NK-92 (cell line): ENCODE data around the gene AKNAD1.
"Not testable (repeated sequence)": the region's sequence is repeated elsewhere in the genome, so short reads cannot be mapped to it uniquely, and the experiment has no call there.

Source experiments
- DNase-seq: peaks from one replicate; lab custom pipeline; 2025; ENCODE audit not compliant: unreplicated experiment; lab: John Stamatoyannopoulos, UW

The AKNAD1 gene, protein sequence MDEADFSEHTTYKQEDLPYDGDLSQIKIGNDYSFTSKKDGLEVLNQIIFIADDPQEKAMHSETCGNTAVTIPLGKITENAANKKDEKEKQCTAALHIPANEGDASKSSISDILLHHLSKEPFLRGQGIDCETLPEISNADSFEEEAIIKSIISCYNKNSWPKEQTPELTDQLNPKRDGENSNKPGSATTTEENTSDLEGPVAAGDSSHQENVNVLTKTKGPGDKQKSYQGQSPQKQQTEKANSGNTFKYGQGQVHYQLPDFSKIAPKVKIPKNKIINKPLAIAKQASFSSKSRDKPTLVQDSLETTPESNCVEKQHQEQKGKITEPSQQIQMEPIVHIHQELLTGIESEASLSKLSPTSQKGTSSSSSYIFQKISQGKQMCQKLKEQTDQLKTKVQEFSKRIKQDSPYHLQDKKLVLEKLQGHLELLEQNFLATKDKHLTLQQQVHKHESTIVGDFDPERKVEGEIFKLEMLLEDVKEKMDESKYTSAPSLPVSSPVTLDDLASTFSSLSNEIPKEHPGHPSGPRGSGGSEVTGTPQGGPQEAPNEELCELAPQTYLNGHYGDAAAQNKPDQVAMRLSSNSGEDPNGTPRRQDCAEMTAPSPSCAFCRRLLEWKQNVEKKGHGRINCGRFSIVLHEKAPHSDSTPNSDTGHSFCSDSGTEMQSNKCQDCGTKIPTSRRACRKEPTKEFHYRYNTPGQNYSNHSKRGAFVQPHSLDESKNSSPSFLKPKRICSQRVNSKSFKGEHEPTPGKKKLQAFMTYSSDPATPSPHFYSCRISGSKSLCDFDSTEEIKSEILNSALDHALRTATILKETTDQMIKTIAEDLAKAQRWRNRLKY

DNA sequence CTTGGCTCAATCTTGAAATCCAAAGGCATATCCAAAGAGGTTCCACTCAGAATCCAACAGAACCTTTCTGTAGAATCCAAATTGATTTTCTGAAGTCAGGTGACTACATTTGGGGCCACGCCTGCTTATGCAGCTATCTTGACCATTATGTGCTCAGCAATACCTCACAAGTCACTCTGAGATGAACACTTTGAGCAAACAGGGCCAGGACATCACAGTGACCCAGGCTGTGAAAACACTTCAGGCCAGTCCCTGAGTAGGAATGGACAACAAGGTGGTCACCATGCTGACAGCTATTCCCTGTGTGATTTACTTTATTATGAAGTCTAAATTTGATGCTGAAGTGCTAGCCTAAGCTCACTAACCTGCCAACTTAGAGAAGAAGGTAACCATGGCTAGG is at the start of gene AKNAD1:
TSS of gene AKNAD1 (minus strand) at position 101 of the 400 bp plus-strand sequence. CDS start 4,430 bp downstream, outside the sequence.
- no peak for DNase-seq

DNA sequence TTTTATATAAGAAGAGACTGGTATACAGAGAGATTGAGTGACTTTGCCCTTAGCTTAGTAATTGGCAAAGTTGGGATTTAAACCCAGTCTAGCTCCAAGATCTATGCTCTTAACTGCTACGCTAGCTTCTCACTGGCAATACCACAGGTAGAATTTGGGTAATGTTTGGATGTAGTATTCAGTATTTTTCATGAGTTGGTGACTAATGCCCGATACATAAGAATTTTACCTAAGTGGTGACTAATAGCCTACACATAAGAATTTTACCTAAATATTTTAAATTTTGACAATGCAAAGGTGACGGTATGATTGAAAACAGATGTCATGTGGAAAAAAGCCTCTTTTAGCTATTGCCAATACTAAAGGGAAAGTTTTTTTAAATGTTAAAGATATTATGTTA is 44.2 kb upstream of the AKNAD1 start:
- no peak for DNase-seq

DNA sequence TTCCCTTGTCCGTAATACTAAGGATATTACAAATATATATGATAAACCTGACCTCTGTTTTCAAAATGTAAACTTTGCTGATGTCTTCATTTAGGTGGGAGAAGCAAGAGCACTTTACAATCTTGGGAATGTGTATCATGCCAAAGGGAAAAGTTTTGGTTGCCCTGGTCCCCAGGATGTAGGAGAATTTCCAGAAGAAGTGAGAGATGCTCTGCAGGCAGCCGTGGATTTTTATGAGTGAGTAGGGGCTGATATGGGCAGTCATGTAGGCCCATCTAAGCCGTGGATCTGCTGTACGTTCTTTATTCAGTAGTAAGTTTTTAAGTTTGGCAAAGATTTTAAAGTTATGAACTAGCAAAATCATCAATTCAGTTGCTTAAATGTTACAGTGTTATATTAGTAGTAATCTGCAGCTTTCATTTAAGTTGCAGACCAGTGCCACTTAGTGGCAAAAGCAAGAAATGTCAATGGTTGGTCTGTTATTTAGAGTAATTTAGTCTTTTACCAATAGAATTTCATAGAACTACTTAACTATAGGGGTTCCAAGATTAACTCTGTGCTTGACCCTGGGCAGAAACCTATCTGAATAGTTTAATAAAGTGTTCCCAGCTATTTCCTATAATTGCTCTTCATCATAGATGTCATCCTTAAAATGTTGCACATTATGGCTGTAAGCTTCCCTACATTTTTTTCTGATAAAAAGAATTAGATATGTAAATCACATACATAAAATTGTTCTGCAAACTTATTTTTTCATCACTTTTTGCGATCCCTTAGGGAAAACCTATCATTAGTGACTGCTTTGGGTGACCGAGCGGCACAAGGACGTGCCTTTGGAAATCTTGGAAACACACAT is 41.2 kb upstream of the AKNAD1 start:
- DNase-seq = no peak

DNA sequence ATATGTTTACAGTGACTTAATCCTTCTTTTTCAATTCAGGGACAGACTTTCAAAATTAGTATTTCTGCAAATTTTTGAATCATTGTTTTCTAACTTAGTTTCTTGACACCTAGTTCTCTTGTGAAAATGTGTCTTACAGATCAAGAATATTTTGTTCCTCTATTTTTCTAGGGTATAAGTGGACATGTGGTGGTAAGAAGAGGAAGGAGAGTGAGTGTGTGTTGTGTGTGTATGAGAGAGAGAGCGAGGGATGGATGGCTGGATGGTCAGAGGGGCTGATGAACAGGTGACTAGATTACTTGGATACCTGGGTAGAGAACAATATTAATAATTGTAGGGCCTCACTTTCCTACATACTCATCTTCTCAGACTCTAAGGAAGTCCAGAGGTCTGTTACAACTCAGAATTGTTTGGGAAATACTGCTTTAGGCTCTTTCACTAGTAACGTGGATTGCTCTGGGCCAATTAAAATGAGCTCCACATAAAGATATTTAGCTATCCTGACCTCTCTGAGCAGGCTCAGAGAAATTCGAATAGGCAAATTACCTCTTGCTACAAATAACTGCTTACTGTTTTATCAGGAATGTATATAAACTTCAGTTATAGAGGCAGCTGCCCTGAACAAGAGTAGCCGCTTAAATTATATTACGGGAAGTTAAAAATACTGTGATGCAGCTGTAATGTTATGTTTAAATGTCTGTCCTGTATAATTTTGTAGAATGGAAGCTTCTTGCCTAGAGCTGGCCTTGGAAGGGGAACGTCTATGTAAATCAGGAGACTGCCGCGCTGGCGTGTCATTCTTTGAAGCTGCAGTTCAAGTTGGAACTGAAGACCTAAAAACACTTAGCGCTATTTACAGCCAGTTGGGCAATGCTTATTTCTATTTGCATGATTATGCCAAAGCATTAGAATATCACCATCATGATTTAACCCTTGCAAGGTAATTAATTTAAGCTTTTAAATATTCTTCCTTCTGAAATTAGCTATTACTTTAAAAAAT is 39.6 kb upstream of the AKNAD1 start:
- DNase-seq = no peak

DNA sequence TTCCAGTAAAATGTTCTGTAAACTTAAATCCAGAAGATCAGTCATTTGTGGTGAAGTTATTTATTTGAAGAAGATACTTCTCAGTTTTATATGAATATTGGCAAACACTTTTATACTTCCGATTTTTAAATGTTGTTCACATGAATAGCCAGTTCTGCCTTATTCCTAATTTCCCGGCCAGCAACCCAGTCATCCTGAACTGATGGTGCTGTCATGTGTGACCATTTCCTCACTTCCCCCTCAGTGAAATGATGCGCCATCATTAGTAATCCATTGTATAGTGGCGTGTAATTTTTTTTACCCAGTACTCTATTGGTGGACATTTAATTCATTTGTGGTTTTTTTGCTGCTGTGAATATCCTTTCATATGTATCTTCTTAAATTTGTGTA is 36.2 kb upstream of the AKNAD1 start:
- DNase-seq = no peak

DNA sequence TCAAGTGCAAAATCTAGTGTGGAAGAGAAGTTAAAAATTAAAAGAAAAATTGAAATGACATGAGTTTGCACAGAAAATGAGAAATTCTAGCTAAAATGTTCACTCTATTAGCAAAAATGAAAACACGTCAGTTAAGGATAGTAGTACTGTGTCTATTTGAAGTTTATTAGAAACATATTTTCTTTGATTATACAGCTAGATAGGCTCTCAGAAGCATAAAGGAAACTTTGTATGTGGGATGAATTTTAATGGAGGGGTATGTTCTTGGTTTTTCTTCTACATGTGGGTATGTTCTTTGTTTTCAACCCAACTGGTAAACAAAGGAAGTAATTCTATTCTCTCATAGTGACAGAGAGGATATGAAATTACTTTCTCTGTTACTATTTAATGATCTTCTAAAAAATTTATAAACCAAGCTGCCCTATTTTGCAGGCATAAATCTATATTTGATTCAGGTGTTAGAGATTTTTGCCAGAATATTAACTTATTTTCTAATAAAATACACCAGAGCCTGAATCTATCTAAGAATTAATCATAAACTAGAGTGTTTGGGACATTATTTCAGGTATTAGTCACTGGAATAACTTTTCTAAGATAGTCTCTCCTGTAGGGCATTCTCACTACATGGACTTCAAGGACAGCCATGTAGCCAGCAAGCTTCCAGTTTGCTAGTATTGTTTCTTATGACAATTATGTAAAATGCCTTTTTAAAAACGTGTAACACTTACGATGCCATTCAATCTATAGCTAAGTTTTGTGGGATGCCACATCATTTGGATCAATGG is 35.7 kb upstream of the AKNAD1 start:
- no peak for DNase-seq

DNA sequence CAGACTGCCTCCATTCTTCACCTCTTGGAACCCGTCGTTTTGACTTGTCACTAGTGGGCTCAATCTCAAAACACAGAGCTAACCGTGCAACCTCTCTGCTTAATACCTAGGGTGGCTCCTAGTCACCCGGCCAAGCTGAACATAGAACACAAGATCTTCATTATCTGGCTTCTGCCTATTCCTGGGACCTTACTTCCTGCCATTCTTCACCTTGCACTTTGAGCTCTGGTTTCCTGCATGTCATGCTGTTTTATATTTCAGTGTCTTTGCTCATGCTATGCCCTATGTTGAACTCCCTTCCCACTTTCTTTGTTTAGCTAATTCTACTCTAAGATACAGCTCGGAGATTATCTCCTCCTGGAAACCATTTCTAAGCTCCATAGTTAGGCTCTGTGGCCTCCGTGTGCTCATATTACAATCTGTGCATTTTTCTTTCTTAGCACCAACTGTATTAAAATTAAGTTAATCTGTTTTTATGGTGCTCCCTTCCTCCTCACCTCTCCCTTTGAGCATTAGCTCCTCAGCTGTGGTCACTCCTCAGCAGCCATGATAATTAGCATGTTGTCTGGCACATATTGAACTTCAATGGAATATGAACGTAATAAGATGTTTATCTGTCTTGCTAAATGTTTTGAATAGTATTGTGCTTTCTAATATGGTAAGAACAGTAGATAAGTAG is 33.0 kb upstream of the AKNAD1 start:
- DNase-seq = no peak

DNA sequence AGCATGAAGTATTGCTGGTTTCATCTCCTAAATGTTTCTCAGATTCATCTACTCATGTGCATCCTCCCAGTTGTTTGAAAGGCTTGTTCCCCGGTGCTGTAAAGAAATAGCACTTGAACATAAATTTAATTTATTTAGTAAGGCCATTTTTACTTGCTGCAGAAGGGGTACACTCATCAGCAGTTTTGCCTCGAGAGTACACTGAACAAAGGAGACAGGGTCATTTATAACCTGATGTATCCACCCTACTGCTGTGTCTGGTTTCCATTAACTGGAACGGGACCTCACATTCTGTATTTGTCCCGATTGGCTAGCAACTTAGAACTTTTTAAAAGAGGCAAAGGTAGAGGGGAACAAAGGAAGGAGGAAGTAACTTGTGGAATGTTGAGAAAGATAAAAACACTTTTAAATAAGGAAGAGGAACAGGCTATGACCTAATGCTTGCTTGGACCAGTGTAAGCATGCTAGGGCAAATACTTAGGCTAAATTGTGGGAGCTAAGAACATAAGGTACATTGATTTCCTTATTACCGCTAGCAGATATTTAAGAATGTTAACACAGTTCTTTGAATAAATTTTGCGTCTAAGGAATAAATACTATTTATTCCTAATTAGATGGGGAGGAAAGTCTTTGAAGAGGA is 32.2 kb upstream of the AKNAD1 start:
- DNase-seq = not testable (repeated sequence)

DNA sequence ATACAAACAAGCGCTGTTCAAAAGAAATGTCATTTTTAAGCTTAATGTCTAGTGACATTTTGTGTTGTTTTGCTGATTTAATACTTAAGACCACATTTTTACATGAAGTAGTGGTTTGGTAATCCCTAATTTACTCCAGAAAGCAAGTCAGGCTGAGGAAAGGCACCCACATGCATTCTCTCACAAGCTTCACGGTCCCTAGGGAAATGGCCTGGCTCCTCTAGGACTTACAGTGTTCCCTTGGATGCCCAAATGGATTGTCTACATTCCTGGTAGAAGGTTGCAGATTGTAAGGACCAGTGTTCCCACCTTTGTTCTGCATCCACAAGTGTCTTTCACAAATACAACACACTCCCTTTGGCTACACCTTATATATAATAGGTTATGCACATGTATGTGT is 29.4 kb upstream of the AKNAD1 start:
- no peak for DNase-seq

DNA sequence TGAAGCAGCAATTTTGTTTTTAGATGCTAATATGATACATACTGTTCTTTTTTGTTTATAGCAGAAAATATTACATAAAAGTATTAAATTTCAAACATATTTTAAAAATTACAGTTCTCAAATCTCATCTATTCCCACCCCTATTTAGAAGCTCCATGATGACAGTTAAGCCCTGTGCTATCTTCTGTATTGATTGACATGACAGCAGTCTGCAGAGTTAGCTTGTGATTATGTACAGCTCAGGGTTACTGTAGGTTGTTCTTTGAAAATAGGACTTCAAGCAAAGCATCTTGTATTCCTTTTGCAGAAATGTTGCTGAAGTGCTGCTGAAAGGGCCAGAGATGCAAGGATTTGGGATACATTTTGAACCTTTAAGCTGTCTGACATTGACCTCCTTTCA is 28.1 kb upstream of the AKNAD1 start:
- no peak for DNase-seq

DNA sequence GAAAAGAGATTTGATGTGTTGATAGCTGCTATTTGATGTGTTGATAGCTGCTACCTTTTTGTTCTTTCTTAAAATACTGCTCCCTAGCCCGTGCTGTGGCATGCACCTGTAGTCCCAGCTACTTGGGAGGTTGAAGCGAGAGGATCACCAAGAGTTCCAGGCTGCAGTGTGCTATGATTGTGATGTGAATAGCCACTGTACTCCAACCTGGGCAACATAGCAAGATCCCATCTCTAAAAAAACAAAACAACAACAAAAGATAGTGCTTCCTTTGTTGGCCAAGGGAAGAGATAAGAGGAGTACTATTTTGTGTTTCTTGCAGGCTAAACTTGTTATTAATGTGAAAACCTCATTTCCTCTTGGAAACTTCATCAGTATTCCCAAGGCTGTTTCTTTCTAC is 25.9 kb upstream of the AKNAD1 start:
- no peak for DNase-seq

DNA sequence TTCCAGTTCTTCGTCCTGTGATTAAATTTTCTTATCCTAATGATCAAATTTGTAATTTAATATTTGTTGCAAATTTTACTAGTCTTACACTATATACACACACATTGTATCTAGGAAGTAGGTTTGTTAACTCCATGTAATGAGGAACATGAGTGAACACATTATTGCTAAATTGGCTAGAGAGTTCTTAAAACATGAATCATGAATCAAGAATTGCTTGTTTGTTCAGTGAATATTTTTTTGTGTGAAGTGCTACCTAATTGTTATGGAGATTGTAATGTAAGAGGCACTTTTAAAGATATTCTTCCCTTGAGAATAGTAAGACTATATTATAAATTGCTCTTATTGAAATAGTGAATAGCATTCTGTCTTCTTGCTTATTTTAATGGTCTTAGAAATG is 24.5 kb upstream of the AKNAD1 start:
- no peak for DNase-seq

DNA sequence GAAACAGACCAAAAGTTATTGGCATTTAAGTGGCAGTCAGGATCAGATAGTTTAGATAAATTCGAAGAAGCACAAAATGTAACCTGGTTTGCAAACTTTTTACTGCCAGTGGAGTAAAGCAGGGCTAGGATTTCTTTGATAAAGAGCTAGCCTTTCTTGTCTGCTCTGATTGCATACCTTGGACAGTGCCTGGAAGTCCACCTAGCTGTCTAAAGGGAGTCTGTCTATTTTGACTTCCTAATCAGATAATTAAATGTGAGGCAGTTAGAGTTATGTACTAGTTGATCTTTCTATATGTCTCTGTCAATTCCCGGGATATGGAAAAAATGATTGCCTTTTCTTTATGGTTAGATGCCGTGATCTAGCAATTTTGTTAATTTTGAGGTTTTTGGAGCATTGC is 24.0 kb upstream of the AKNAD1 start:
- no peak for DNase-seq

DNA sequence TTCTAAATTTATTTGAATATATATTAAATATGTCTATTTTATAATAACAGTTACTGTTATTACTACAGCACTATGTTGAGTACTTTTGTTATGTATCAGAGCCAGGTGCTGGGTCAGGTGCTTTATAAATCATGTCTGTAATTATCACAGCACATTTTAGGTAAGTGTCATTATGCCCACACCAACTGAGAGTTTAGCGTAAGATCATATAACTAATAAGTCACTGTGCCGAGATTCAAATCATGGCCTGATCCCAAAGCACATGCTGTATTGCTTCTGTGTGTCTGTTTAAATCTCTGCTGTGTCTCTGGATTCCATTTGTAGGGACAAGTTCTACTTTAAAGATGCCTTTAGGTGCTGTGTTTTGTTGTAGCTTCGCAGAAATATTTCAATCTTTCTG is 21.8 kb upstream of the AKNAD1 start:
- no peak for DNase-seq

DNA sequence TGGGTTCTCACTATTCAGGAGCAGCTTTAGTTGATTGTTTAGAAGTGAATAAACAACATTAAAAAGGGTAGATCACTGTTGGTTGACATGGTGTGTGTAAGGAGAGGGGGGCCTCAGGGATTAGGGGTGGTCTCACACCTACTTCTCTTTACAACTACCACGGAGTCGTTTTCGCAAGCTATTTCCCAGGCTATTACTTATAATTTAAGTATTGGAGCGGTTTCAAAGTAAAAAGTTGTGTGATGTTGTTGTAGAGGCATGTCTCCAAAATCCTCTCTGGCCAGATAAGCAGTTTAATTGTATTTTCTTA is 21.2 kb upstream of the AKNAD1 start:
- DNase-seq = no peak

DNA sequence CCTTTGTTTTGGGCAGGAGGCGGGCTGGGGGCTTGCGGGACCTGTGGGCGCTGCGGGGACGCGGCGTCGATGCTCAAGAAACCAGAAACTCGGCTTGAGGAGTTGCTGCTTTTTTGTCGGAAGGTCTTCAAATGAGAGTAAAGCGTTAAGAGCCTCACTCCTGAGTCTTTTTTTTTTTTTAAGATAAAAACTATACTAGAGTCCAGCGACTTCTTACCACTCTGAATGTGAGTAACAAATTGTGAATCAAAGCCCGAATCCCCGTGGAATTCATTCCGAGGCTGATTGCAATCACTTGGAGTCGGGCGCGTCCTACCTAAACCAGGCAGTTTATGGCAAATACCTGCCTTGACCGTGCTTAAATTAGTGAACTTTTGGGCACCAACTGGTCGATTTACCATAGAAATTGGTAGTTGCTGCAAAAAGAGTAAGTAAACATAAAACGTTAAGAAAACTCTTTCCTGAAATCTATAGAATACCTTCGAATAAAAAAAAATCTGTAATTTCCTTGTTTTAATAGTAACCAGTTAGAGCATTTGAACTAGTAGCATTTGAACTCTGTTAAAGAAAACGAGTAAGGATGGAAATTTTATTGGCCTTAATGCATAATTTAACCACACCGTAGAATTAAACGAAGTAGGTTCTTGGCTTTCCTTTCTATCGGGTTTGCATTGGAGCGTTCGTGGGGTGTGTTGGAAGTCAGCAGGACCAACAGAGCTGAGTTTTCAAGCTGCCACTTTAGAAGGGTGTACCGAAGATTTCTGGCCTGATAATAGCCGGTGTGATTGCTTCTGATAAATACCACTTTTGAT is 20.7 kb upstream of the AKNAD1 start:
- DNase-seq = no peak

DNA sequence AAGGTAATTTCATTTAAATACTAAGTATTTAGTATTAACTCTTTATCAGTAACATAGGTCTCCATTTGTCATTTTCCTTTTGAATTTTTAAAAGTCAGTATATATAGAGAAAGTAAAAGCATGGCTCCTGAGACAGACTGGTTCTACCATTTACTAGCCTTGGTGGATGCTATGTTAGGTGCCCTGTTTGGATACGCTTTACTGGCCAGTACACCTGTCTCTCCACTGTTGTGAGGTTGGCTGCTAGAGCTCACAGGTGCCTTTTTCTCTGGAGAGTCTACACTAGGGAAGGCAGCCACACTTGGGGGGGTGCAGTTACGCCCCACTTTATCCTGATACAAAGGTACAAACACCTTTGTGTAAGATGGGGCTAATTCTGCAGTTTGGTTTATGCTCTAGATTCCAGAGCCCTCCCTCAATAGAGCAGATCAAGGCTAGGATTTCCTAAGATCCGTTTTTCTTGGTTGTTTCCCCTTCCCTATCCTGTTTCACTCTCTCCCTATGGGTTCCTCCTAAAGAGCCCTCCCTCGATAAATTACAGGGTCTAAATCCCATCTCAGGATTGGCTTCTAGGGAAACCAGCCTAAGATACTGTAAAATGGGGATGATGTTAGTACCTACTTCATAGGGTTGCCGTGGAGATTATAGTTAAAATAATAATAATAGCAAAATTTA is 14.3 kb upstream of the AKNAD1 start:
- no peak for DNase-seq
